Right lobe of liver (tissue), 4 donors: ENCODE measurements around the gene TOMM6.

Experiments used
- CTCF ChIP-seq, 4 donors: fragments of 200-600 bp in 3 of 4; fragments of 450-650 bp in 1 of 4; IDR thresholded peaks; one replicate each; pipeline versions ENCODE4 v1.5.1 to v1.8.0; 2016 to 2022; ENCODE audit warnings: antibody characterized with exemption in 4 of 4, mild to moderate bottlenecking in 2 of 4
- POLR2A ChIP-seq: fragments of 450-650 bp; IDR thresholded peaks from one replicate; pipeline ENCODE4 v1.6.1; 2017; ENCODE audit warnings: antibody characterized with exemption, mild to moderate bottlenecking
- donor health status: DM: no; HTN: no; CAD: no.
- donor health status: DM: no; HTN: no; CAD: no.
- donor health status: DM: no; HTN: yes; CAD: no.

GRCh38 chr6:41785254-41785653, 2.2 kb upstream of the TOMM6 start:
- TF ChIP-seq POLR2A (no peak), CTCF (IDR thresholded peaks at IDR 0.05) (no peak)
